GM18870 (cell line): ENCODE data around the gene ACCSL.
A peak's percentile ranks its signal among the peaks of the same experiment; 100 is the strongest.

Source experiments
- ATAC-seq: cut with Tn5 transposase; IDR thresholded peaks from one replicate; pipeline ENCODE4 v1.9.1; 2021; ENCODE audit warnings: moderate library complexity; ENCODE audit not compliant: unreplicated experiment

Gene ACCSL

DNA sequence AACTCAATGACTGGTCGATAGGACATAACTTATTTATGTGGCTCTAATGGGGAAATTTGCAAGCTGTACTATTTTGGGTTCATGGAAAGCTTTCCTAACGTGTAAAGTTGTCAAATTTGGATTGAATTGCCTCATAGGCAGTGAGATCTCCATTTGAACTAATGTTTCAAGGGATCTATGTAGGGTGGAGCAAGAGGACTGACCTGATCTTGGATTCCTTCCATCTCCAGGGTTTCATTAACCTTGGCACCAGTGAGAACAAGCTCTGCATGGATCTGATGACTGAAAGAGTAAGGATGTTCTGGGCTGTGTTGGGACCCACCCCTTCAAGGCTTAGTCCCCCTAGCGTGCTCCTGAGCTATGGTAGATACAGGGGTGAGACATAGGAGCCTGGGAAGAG, 2.1 kb downstream of the ACCSL start:
- ATAC-seq: no peak

GRCh38 chr11:44051171-44051570, 3.4 kb downstream of the ACCSL start:
- no peak for ATAC-seq

DNA sequence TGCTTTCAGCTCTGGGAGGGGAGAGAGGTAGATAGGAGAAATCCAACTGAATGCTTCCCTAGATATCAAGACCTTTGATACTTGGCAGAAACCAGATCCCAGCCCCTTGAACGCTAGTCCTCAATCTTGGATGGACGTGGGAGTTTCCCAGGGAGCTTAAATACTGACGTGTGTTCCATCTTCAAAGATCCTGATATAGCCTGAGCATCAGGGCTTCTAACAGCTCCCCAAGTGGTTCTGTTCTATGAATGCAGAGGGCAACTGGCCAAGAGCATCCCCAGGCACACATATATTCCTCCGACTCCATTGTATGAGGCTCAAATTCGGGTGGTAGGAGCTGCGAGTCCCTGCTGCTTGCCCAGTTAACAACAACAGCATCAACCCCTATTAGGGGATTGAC, 9.6 kb downstream of the ACCSL start:
- no peak for ATAC-seq

GRCh38 chr11:44058275-44058674, 10.5 kb downstream of the ACCSL start:
- ATAC-seq: no peak

- ATAC-seq: no peak
Observed at GRCh38 chr11:44065161-44065661, 17.4 kb downstream of the ACCSL start.

GRCh38 chr11:44065841-44066731, 18.3 kb downstream of the ACCSL start, which contains the start of gene ACCS:
TSS of gene ACCS (plus strand) at chr11:44066270. CDS start at chr11:44067628, 1,358 bp downstream.
- peak; percentile 89 for ATAC-seq

- no peak for ATAC-seq
Observed at GRCh38 chr11:44066732-44067141, 19.0 kb downstream of the ACCSL start.

GRCh38 chr11:44067266-44067665, 19.5 kb downstream of the ACCSL start:
- ATAC-seq: no peak

- no peak for ATAC-seq
Observed at GRCh38 chr11:44068180-44068579, 20.4 kb downstream of the ACCSL start.

GRCh38 chr11:44071157-44071556, 23.4 kb downstream of the ACCSL start:
- no peak for ATAC-seq

- ATAC-seq: no peak
Observed at GRCh38 chr11:44072757-44073658, 25.2 kb downstream of the ACCSL start.

- ATAC-seq: no peak
Observed at GRCh38 chr11:44078794-44079193, 31.0 kb downstream of the ACCSL start.

GRCh38 chr11:44079376-44079775, 31.6 kb downstream of the ACCSL start:
- ATAC-seq: no peak

GRCh38 chr11:44080951-44081350, 33.2 kb downstream of the ACCSL start:
- ATAC-seq: no peak

GRCh38 chr11:44082645-44083044, 34.9 kb downstream of the ACCSL start:
- ATAC-seq: no peak

DNA sequence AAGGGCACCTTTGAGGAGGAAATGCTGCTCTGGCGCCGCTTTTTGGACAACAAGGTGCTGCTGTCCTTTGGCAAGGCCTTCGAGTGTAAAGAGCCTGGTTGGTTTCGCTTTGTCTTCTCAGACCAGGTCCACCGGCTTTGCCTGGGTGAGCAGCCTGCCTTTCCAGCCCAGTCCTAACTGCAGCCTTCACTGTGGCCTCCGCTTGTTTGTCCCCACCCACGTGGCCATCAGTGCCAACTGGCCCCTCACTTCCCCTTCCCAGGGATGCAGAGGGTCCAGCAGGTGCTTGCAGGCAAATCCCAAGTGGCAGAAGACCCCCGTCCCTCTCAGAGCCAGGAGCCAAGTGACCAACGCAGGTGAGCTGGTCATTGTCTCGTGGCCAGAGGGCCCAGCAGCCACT, 35.7 kb downstream of the ACCSL start:
- no peak for ATAC-seq

DNA sequence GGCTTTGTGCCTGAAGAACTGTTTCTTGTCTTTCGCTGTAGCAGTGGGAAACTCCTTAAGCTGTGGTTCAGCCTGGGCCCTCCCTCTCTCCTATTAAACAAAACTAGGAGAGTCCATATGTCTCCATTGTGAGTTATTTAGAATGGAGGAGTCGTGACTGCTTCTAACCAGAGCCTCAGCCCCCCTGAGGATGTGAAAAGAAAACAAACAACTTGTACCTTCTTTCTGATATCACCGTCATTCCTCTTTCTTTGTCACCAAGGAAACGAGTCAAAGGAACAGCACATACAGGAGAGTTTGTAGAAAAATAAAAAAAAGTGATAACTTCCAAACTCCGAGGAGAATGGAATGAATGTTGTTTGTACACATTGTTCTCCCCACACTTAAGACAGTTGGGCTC, 36.1 kb downstream of the ACCSL start:
- ATAC-seq: no peak

DNA sequence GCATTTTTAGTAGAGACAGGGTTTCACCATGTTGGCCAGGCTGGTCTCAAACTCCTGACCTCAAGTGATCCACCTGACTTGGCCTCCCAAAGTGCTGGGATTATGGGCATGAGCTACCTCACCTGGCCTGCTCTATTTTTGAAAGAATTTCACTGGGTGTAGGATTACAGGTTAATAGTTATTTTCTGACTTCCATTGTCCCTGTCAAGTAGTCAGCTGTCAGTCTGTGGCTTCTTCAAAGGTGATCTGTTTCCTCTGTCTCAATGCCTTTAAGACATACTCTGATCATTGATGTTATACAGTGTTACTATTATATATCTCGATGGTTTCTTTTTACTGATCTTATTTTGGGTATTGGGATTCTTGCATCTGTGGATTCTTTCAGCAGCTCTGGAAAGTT, 37.5 kb downstream of the ACCSL start:
- no peak for ATAC-seq

GRCh38 chr11:44088377-44088776, 40.6 kb downstream of the ACCSL start:
- no peak for ATAC-seq

DNA sequence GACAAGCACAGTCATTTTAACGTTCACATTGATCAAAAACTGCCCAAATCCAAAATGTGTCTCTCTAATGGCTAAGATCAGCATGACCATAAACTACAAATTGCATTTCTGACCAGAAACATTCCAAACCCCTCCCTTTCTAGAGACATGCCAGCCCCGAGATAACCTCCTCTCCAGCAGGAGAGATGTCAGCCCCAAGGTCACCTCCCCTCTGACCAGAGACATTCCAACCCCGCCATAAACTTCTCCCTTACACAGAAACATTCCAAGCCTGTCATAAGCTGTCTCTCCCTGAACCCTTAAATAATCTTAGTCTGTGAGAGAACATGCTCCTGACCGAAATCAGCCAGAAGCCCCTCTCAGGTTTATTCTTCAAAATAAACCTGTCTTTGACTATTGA, 41.1 kb downstream of the ACCSL start:
- ATAC-seq: no peak

- ATAC-seq: no peak
Observed at GRCh38 chr11:44090539-44090938, 42.8 kb downstream of the ACCSL start.
